Activated naive CD8-positive, alpha-beta T cell (primary cell): ENCODE results near the gene GLMN.
A peak's percentile ranks its signal among the peaks of the same experiment; 100 is the strongest.

Source experiments
- H3K27ac Mint-ChIP-seq: one replicate; pipeline ENCODE4 v1.8.0; 2021; ENCODE audit warnings: mixed read lengths
- H3K27me3 Mint-ChIP-seq: one replicate; pipeline ENCODE4 v1.8.0; 2021; ENCODE audit warnings: mixed read lengths
- H3K36me3 Mint-ChIP-seq: one replicate; pipeline ENCODE4 v1.8.0; 2021; ENCODE audit warnings: mixed read lengths
- H3K4me1 Mint-ChIP-seq: one replicate; pipeline ENCODE4 v1.8.0; 2021; ENCODE audit warnings: low read depth, mixed read lengths
- H3K4me3 Mint-ChIP-seq: one replicate; pipeline ENCODE4 v1.8.0; 2021; ENCODE audit warnings: mild to moderate bottlenecking, mixed read lengths
- H3K9me3 Mint-ChIP-seq: one replicate; pipeline ENCODE4 v1.8.0; 2021; ENCODE audit warnings: low read depth, mixed read lengths

The GLMN gene, protein sequence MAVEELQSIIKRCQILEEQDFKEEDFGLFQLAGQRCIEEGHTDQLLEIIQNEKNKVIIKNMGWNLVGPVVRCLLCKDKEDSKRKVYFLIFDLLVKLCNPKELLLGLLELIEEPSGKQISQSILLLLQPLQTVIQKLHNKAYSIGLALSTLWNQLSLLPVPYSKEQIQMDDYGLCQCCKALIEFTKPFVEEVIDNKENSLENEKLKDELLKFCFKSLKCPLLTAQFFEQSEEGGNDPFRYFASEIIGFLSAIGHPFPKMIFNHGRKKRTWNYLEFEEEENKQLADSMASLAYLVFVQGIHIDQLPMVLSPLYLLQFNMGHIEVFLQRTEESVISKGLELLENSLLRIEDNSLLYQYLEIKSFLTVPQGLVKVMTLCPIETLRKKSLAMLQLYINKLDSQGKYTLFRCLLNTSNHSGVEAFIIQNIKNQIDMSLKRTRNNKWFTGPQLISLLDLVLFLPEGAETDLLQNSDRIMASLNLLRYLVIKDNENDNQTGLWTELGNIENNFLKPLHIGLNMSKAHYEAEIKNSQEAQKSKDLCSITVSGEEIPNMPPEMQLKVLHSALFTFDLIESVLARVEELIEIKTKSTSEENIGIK

DNA sequence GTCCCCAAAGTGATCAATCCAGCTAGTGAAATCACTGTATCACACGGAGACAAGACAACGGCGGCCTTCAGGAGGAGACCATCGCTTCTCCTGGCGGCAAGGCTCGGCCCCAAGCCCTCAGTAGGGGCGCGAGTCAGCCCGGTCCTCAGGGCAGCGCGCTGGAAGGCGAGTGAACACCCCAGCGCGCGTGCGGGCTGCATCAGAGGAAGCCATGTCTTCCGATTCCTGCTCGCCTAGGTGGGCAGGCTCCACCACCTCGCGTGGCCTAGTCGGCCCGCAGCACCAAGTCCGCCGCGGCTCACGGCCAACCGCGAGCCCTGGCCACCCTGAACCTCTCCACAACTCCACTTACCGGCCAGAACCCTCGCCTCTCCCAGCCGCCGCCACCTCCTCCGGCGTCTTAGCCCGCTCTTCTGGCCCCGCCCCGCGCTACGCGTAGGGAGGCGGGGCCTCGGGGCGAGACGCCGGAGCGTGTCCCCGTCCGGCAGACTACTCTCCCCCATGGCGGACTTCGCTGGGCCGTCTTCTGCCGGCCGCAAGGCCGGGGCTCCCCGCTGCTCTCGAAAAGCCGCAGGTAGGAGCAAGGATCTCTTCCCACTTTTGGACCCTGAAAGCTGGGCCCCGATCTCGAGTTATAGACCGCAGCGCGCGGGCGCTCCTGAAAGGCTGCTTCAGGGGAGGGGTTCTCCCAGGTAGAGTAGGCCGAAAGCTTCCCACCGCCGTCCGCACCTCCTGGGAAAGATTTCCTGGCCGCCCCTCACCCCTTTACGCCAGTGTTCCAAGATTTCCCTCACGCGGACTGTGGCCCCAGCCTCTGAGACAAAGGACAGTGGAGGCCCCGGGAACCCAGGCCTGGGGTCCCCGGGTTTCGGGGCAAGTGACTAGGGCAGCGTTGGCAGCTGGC lies at the start of gene GLMN, which contains the start of gene RPAP2:
Gene GLMN, minus strand, starts transcription at position 415 of the 904 bp plus-strand sequence. CDS start 988 bp downstream, outside the sequence.
Gene RPAP2, plus strand, starts transcription at position 487 of the 904 bp plus-strand sequence. Its CDS starts 15 bp downstream, at position 502.
- Mint-ChIP-seq H3K4me1 (peaks cover 46% of the 10 kb centered on the region), H3K4me3 (peak within 1 kb of the TSS; percentile 97), H3K27me3 (no peaks in the 10 kb centered on the region), H3K36me3 (peaks cover 16% of the 10 kb centered on the region), H3K27ac (peak within 1 kb of the TSS; percentile 97), H3K9me3 (no peaks in the 10 kb centered on the region)

DNA sequence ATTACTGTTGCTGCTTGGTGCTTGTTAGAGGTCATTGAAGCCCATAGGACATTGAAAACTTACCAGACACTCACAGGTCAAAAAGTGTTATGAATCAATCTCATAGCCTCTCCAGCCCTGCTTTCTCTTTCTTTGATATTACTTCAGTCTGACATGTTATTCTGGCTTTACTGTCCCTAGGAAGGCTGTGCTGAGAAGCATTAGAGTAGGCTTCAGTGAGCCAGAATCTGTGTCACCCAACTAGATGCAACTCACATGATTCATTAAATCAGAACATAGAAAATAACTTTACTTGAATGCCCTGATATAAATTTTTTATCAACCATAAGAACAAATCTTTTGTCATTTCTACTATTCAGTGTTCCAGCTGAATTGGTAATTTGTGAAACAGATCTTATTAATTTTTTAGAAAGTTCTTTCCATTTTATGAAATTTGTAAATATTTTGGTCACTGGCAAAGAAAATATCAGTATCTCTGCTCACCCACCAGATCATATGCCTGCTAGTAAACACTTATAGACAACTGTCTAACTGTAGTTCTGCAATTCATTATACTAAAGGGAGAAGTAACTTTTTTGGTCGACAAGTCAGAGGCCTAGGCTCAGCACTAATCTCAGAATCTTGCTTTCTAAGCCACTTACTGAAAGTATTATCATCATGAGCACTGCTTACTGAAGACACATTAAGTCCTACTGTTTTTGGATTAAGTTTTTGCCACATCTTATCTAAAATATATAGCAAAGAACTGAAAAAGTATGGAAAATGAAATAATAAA lies 48.3 kb upstream of the GLMN start:
- Mint-ChIP-seq H3K9me3 (no peaks in the 10 kb centered on the region), H3K36me3 (peaks cover 31% of the 10 kb centered on the region), H3K27me3 (no peaks in the 10 kb centered on the region), H3K27ac (no peak overlapping the region), H3K4me3 (no peak overlapping the region), H3K4me1 (peaks cover 11% of the 10 kb centered on the region)

DNA sequence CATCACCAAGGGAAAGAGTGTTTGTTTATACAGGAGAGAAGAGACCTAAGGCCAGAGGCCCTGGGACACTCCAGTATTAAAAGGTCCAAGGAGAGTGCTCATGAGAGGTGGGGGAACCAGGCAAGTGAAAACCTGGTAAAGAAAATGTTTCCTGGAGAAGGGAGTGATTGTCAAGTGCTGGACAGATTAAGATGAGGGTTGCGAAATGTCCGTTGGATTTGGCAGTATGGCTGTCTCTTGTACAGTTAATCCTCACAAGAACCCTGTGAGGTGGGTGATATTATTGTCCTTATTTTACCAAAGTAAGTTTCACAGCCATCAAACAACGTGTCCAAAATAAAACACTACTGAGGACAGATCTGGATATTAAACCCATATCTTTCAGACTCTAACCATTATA lies 44.3 kb upstream of the GLMN start:
- Mint-ChIP-seq H3K9me3 (no peaks in the 10 kb centered on the region), H3K36me3 (peaks cover 26% of the 10 kb centered on the region), H3K27ac (no peak overlapping the region), H3K4me3 (no peak overlapping the region), H3K27me3 (no peaks in the 10 kb centered on the region), H3K4me1 (peaks cover 4% of the 10 kb centered on the region)

DNA sequence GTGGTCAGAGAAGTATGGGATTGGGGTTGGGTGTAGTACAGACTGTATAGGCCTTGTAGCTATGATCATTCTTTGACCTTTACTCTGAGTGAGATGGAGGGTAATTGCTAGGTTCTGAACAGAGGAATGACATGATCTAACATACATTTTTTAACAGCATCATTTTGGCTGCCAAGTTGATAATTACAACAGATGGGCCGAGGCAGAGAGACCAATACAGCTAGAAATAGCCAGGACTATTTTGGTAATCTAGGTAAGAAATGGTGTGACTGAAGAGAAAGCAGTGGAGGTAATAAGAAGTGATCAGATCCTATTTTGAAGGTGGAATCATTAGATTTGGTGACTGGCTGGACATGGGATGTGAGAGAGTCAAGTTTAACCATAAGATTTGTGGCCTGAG lies 43.6 kb upstream of the GLMN start:
- H3K36me3 Mint-ChIP-seq: peaks cover 25% of the 10 kb centered on the region
- H3K9me3 Mint-ChIP-seq: no peaks in the 10 kb centered on the region
- no peak overlapping the region for H3K4me3 Mint-ChIP-seq
- H3K27me3 Mint-ChIP-seq: no peaks in the 10 kb centered on the region
- peaks cover 2% of the 10 kb centered on the region for H3K4me1 Mint-ChIP-seq
- no peak overlapping the region for H3K27ac Mint-ChIP-seq

DNA sequence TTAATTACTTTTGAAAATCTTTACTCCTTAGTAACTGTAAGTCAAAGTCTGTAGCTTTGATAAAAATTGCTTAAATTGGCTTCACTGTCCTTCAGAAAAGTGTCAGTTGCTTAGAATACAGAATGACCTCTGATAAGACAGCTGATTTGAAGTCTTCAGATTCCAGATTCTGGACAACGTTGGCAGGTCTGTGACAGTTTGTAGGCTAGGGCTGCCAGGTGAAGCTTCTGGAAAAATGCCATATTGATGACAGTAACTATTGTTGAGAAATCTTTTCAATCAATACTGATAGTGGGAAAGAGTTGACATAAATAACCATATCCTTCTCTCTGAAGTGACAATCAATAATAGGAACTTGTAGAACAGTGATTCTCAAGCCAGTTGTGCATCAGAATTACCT lies 41.4 kb upstream of the GLMN start:
- Mint-ChIP-seq H3K27me3 (no peaks in the 10 kb centered on the region), H3K27ac (no peak overlapping the region), H3K9me3 (no peaks in the 10 kb centered on the region), H3K4me3 (no peak overlapping the region), H3K4me1 (no peaks in the 10 kb centered on the region), H3K36me3 (peaks cover 24% of the 10 kb centered on the region)

DNA sequence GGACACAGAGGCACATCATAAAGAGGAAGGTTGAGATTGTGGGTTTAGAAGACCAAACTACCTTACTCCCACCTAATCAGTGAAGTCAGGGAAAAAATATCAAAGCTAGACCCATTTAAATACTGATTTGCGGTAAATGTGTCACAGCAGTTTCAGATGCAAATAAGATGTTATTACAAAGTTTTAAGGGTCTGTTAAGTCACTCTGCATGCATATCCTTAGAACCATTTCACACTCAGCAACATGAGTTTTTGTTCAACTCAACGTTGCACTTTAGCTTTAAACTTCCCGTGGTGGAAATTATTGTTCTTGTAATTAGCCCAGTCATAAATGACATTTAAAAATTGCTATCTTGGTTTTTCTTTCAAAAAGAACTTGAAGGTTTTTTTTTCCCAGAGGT lies 34.9 kb upstream of the GLMN start:
- peak overlapping the region; percentile 72 for H3K4me3 Mint-ChIP-seq
- H3K36me3 Mint-ChIP-seq: peaks cover 36% of the 10 kb centered on the region
- peaks cover 35% of the 10 kb centered on the region for H3K4me1 Mint-ChIP-seq
- no peaks in the 10 kb centered on the region for H3K9me3 Mint-ChIP-seq
- no peaks in the 10 kb centered on the region for H3K27me3 Mint-ChIP-seq
- H3K27ac Mint-ChIP-seq: peak overlapping the region; percentile 87

DNA sequence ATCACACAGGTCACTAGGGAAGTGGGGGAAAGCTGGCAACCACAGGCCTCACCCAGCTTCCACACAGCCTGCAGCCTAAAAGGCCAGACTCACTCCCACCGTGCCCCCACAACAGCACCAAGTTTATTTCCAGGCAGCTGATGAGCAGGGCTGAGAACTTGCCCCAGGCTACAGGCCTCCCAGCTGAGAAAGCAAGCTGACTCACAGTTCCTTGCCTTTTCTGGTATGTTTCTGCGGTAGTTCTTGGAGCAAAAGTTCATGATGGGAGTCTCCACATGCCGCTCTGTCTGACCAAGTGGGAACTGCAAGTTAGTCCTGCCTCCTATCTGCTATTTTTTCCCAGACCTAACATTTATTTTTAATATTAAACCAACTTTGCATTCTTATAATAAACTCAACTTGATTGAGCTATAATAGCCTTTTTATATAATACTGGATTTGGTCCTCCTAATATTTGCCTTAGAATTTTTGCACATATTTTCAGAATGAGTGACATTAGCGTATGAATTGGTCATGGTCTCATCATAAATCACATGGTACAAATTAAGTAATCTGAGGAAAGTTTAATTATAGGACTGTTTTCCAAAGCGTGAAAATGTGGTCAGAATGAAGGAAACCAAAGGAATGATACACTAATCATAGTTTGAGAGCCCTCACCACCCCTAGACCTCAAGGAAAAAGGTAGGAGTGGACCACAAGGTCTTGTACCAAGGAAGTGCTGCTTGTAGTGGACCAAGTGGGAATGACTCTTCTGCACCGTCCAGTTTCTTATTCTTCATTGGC lies 30.8 kb upstream of the GLMN start:
- H3K9me3 Mint-ChIP-seq: peaks cover 10% of the 10 kb centered on the region
- H3K27ac Mint-ChIP-seq: no peak overlapping the region
- H3K4me1 Mint-ChIP-seq: peaks cover 35% of the 10 kb centered on the region
- peaks cover 59% of the 10 kb centered on the region for H3K36me3 Mint-ChIP-seq
- H3K27me3 Mint-ChIP-seq: no peaks in the 10 kb centered on the region
- no peak overlapping the region for H3K4me3 Mint-ChIP-seq

DNA sequence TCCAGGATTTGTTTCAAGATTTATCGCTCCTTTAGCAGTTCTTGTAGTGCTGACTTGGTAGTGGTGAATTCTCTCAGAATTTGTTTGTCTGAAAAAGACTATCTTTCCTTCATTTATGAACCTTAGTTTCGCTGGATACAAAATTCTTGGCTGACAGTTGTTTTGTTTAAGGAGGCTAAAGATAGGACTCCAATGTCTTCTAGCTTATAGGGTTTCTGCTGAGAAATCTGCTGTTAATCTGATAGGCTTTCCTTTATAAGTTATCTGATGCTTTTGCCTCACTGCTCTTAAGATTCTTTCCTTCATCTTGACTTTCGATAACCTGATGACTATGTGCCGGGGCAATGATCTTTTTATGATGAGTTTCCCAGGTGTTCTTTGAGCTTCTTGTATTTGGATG lies 29.0 kb upstream of the GLMN start:
- Mint-ChIP-seq H3K9me3 (peaks cover 10% of the 10 kb centered on the region), H3K36me3 (peaks cover 62% of the 10 kb centered on the region), H3K4me1 (peaks cover 30% of the 10 kb centered on the region), H3K27me3 (no peaks in the 10 kb centered on the region), H3K4me3 (no peak overlapping the region), H3K27ac (no peak overlapping the region)

DNA sequence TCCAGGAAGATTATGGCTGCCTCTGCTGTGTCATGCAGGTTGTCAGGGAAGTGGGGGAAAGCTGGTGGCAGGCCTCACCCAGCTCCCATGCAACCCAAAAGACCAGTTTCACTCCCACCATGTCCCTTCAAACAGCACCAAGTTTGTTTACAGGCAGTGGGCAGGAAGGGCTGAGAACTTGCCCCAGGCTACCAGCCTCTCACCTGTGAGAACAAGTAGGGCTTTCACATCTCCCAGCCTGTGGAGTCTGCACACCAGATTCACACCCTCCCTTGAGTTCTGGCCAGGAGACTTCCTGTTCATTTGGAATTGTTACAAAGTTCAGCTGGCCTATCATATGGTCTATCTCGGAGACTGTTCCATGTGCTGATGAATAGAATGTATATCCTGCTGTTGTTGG lies 27.9 kb upstream of the GLMN start:
- Mint-ChIP-seq H3K4me3 (no peak overlapping the region), H3K36me3 (peaks cover 59% of the 10 kb centered on the region), H3K9me3 (peaks cover 10% of the 10 kb centered on the region), H3K4me1 (peaks cover 23% of the 10 kb centered on the region), H3K27me3 (no peaks in the 10 kb centered on the region), H3K27ac (no peak overlapping the region)

DNA sequence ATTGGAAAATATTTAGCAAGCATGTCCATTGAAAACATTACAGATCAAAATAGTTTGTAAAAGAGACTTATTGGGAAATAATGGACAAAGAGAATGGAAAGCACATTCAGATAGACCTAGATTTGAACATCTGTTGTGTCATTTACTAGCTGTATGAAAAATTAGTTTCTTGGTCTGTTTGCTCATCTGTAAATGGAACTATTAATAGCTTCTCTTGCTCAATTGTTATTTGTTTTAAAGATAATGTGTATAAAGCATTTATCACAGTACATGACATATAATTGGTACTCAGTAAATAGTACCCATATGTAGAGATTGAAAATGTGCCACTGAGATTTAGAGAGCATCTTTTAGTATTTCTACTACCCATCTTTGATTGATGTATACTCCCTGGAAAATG lies 26.0 kb upstream of the GLMN start:
- Mint-ChIP-seq H3K4me1 (peaks cover 12% of the 10 kb centered on the region), H3K9me3 (peaks cover 10% of the 10 kb centered on the region), H3K27me3 (no peaks in the 10 kb centered on the region), H3K27ac (peak overlapping the region; percentile 29), H3K4me3 (no peak overlapping the region), H3K36me3 (peaks cover 62% of the 10 kb centered on the region)

DNA sequence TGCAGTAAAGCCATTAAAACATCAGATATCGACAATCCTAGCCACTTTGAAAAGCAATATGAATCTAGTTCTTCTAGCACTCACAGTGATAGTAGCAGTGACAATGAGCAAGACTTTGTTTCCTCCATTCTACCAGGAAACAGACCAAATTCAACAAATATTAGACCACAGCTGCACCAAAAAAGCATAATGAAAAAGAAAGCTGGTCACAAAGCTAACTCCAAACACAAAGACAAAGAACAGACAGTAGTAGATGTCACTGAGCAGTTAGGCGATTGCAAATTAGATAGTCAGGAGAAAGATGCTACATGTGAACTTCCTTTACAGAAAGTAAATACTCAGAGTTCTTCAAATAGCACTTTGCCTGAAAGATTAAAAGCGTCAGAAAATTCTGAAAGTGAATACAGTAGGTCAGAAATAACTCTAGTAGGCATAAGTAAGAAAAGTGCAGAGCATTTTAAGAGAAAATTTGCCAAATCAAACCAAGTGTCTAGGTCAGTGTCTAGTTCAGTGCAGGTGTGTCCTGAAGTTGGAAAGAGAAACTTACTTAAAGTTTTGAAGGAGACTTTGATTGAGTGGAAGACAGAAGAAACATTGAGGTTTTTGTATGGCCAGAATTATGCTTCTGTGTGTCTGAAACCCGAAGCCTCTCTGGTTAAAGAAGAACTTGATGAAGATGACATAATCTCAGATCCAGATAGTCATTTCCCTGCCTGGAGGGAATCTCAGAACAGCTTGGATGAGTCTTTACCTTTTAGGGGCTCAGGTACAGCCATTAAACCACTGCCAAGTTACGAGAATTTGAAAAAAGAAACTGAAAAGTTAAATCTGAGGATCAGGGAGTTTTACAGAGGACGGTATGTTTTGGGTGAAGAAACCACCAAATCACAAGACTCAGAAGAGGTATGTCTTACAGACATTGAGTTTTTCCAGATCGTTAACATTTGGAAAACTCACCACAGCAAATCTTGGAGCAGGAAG lies 25.0 kb upstream of the GLMN start:
- Mint-ChIP-seq H3K27ac (peak overlapping the region; percentile 58), H3K4me3 (no peak overlapping the region)

DNA sequence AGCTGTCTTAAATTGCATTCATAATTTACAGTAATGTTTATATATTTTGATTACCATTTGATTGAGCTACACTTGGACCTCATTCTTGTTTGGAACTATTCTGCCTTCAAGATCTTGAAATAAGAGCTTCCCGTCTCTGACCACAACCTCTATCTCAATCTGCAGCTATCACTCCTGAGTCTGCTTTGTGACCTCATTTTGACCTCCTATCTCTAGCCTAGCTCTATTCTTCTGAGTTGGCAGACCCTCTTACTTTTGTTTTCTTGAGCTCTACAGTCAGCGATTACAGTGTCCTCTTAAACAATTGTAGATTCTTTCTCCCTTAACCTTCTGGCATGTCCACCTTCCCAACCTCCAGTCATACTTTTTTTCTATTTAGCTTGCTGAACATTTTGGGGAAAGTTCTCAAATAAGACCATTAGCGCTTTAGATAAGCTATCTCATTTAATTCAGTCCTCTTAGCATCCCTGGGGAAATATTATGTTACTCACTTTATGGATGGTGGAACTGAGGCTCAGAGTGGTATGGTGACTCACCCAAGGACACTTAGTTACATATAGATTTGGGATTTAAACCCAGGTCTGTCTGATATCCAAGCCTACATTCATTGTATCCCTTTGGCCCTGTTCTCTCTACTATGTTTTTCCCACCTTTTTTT lies 19.2 kb upstream of the GLMN start:
- peaks cover 57% of the 10 kb centered on the region for H3K4me1 Mint-ChIP-seq
- H3K4me3 Mint-ChIP-seq: peak overlapping the region; percentile 63

More for the DNA sequence above, 25.0 kb upstream of the GLMN start:
- peaks cover 16% of the 10 kb centered on the region for H3K4me1 Mint-ChIP-seq
- peaks cover 59% of the 10 kb centered on the region for H3K36me3 Mint-ChIP-seq
- peaks cover 10% of the 10 kb centered on the region for H3K9me3 Mint-ChIP-seq
- no peaks in the 10 kb centered on the region for H3K27me3 Mint-ChIP-seq

More for the DNA sequence above, 19.2 kb upstream of the GLMN start:
- no peaks in the 10 kb centered on the region for H3K9me3 Mint-ChIP-seq
- peak overlapping the region; percentile 83 for H3K27ac Mint-ChIP-seq
- peaks cover 28% of the 10 kb centered on the region for H3K36me3 Mint-ChIP-seq
- no peaks in the 10 kb centered on the region for H3K27me3 Mint-ChIP-seq
